SKM-1 (cell line): ENCODE data around the gene STX10.

Experiments used
- DNase-seq: peaks from one replicate; lab custom pipeline; 2025; ENCODE audit not compliant: unreplicated experiment; lab: John Stamatoyannopoulos, UW

Gene STX10

DNA sequence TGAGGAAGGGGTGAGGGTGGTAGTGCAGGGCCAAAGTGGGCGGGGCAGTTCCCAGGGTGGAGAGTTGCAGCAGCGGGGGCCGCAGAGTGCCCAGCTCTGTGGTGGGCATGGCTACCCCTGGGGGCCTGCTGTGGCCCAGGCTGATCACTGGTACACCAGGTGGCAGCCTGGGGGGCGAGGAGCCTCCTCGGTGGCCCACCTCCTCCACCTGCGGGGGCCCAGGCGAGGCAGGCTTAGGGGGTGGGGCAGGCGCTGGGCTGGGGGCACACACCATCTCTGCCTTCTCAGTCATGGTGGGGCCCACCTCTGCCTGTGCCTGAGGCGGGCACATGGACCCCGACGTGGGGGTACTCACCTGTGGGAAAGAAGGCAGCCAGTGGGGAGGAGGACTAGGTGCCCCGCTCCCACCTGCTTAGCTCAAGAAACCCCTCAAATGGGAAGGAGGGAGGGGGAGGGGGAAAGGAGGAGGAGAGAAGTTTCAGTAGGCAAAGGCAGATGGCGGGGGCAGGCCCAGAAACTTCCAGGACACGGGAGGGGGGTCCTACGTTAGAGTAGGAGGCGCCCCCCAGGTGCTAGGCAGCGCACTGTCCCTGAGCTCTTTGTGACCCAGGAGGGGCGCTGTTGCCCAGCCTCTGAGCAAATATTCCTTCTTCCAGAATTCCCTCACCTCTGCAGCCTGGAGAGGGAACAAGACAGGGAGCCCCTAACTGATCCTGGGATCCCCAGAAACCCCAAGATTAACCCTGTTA, 49.2 kb downstream of the STX10 start:
- DNase-seq, result no peak

DNA sequence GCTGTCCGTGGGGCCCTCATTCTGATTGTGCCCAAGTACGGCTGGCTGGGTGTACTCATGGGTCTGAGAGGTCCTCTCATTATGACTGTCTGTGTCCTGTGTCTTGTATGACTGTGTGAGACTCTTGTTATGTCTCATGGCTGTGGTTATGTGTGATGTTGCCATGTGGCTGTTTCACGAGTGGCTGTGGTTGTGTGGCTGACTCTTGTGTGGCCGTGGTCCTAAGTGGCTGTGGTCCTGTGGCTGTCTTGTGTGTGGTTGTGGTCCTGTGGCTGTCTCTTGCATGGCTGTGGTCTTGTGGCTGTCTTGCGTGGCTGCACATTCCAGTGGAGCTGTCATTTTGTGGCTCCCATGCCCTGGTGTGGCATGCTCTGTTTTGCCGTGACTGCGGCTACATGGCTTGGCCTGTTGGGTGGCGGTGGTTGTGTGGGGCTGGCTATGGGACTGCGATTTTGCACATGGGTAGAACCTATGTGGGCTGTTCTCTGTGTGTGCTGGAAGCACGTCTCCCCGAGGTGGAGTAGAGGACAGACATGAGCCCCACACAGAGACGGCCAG, 50.1 kb downstream of the STX10 start:
- DNase-seq, result no peak

DNA sequence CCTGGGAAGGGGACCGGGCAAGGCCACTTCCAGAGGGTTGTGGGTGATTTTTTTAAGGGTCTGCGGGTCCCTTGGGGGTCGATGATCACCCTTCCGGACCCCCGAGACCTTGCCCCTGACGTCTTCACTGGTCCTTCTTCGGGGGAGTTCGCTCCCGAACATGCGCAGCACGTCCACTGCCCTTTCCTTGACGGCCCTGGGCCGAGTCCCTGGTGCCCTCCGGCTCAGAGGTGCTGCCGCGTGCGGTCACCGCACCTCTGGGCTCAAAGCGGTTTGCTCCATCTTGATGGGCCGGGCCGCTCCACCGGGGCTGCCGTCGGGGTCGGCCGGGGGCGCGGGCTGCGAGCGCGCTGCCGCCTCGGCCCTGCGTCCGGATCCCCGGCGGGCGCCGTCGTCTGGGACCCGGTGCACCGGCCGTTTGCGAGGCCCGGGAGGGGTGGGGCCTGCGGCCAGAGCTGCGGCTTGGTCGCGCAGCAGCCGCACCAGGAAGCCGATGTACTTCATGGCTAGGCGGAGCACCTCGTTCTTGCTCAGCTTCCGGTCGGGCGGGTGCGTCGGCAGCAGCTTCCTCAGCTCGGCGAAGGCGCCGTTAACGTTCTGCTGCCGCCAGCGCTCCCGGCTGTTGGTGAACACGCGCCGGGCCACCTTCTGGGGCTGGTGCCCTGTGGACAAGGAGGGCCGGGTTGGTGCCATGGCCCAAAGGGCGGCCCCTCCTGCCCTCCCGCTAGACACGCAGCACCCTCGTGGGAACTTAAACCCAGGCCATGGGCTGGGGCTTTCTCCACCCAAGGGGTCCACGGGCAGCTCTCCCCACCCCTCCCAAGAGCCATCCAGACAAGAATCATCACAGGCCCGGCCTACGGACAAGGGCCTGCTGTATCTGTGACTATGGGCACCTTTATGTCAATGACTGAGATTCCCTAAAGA, 50.8 kb downstream of the STX10 start:
- peak; percentile 67 for DNase-seq

DNA sequence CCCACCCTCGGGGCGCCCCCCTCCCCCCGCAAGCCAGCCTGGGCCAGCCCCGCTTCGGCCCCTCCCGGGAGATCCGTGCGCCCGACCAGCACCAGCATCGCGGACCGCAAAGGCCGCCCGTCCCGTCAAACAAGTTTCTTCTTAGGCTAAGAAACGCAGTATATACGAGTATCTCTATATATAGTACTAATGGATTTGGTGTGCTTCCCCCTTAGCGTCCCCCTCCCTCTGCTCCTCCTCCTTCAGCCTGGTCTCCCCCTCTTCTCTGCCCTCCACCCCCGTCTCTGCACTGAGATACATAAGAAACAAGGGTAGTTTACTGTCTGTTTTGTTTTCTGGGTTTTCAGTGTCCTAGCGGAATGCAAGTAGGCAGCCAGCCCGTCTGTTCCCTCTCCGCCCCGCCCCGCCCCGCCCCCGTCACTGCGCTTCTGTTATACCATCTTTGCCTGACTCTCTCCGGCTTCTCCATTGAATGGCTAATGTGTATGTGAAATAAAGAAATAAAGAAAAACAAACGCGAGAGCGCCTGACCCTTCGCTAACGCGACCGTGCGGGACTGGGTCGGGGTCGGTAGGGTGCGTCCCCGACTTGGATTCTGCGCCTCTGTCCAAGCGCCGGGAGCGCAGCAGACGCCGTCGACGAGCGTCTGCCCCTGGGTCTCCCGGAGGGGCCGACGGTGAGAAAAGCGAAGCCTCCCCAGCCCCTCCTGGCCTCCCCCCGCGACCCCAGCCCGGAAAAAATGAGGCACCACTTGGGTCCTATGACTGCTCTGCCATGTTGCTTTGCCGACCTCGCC, 51.7 kb downstream of the STX10 start:
- no peak for DNase-seq

DNA sequence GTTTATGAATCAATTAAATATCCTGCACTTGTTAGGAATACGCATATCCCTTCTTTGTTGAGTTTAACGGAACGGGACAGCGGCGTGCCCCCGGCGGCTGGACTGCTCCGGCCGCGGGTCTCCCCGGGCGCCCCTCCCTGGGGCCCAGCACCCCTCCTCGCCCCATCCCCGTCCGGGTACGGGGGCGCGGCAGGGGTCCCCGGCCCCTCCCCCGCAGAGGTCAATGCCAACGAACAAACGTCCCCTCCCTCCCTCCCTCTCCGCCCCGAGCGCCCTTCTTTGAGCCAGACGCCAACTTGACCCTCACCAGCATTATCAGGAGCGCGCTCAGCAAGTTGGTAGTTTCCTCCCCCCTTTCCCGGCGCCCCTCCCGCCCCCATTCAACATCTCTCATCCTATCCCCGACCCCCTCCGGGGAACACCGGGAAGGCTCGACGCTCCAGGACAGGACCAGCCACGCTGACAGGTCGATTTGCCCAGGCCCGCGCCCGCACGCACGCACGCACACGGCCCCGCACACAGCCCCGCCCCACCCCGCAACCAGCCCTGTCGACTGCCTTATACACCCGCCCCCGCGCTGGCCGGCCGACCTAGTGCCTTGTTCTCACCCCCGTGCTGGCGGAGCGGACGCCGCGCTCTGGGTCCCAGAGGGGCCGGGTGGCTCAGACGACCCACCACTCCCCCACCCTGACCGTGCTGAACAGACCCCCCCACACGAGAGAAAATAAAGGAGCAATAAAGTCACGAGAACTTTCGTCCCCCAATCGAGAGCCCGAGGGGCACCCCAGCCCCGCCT, 52.5 kb downstream of the STX10 start:
- no peak for DNase-seq

DNA sequence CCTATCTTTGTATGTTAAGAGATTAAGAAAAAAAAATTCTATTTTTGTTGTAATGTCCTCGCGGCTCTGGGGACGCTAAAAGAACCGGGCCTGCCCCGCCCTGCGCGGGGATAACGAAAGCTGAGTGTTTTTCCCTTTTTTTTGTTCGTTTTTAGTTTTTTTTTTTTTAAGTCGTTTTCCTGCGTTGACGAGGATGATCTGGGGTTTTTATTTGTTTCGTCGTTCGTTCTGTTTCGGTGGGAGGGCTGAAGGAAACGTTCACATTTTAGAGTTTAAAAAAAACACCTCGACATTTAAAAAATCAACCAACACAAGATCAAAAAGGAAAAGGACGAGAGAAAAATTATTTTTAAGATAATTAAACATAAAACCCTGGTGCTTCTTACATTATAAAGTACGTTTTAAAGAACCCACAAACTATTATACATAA, 53.1 kb downstream of the STX10 start:
- DNase-seq, result no peak

DNA sequence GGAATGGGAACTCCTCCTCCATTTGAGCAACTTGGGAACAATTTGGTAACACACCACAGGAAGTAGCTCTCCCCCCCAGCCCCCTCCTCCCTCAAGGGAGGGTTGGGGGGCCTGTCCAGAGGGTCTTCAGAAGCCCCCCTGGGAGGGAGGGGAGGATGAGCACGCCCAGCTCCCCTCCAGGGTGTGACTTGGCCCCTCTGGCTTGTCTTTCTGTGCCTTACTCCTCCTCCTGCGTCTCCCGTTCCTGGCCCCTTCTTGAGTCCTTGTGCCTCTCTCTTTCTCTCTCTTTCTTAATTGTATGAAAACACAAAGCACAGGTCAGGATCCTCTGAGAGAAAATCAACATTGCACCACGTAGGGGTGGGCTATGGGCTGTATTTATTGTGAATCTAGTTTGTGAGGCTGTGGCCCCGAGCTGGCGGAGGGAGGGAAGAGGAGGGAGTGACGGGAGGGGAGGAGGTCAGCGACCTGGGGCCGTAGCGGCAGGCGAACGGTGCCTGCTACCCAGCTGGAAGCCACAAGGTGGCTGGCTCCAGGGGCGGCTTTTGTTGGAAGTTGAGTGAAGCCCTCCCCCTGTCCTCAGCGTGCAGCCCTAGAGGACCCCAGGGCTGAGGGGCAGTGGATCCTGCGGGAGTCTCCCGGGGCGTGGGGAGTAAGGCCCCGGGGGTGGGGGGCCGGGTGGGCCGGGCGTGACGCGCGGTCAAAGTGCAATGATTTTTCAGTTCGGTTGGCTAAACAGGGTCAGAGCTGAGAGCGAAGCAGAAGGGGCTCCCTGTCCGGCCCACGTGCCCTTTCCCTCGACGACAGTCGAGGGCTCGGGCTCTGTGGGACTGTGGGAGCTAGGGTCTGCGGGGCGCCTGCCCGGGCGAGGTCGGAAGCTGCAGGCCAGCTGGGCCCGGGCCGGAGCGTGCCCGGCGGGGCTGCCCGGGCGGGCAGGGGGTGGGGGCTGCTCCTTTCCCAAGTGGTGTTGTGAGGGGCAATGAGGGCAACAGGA, 53.9 kb downstream of the STX10 start:
- peak; percentile 62 for DNase-seq

DNA sequence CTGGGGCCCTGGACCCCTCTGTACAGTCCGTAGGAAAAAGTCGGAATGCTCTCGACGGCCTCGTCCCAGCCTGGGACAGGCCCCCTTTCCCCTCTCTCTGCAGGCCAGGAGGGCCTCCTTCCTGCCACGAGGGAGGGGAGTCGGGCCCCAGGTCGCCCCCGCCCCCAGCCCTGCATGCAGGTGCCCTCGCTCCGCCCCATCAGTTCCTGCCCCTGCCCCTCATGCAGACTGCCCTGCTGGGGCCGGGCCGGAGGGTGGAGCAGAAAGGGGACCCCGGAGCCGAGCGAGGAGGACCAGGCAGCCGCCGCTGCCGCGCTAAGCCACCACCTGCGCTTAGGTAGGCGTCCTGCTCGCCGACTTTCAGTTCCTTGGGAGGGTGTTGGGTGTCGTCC, 54.8 kb downstream of the STX10 start:
- no peak for DNase-seq

DNA sequence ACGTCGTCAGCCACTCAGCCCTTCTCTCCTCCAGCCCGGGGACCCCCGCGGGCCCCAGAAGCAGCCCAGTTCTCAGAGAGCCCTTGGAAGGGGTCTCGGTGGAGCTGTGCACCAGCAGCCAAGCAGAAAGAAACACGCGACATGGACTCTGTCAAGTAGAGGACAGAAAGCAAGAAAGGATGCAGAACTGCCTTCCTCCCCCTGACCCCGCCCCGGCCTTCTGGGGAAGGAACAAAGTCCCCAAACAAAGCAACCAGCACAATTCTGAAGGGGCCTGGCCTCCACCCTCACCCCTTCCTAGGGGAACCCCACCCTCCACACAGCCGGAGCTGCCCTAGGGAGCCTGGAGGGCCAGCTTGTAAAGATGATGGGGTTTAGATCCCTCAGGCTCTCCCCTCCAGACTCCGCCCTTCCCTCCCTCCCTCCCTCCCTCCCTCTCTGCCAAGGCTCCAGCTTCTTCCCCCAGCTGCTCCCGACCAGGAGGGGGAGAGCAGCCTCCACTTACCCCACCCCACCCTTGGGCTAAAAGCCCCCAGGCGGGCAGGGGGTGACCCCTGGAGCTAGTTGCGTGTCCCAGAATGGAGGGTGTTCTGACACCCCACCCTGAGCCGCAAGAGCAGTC, 55.3 kb downstream of the STX10 start:
- no peak for DNase-seq

DNA sequence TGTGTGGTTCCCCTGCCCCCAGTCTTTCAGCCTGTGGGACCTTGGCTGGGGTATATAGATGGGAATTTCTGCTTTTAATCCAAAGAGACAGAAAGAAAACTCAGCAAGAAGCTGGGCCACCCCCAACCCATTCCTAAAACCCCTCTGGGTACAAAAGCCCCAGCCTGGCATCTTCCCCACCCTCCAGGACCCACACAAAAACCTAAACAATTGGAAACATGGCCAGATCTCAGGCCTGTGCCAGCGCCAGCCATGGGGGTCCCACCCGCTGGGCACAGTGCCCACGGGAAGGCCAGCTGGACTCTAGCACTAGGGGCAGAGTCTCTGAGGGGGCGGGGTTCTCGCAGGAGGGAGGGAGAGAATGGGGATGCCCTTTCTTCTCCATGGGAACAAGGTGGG, 56.1 kb downstream of the STX10 start:
- DNase-seq, result no peak
